GM12801 (cell line): Measurements from ENCODE around the gene CACNA1C.

Experiments
- TF ChIP-seq, protein P1 (sequence below): IDR thresholded peaks from one replicate; pipeline ENCODE4 v1.5.1; 2011; ENCODE audit warnings: control low read depth; ENCODE audit not compliant: insufficient read length; ENCODE audit errors: extremely low read depth

The CACNA1C gene

GRCh38 chr12:2259369-2259768 lies 206.6 kb downstream of the CACNA1C start:
- TF ChIP-seq, protein P1, sequence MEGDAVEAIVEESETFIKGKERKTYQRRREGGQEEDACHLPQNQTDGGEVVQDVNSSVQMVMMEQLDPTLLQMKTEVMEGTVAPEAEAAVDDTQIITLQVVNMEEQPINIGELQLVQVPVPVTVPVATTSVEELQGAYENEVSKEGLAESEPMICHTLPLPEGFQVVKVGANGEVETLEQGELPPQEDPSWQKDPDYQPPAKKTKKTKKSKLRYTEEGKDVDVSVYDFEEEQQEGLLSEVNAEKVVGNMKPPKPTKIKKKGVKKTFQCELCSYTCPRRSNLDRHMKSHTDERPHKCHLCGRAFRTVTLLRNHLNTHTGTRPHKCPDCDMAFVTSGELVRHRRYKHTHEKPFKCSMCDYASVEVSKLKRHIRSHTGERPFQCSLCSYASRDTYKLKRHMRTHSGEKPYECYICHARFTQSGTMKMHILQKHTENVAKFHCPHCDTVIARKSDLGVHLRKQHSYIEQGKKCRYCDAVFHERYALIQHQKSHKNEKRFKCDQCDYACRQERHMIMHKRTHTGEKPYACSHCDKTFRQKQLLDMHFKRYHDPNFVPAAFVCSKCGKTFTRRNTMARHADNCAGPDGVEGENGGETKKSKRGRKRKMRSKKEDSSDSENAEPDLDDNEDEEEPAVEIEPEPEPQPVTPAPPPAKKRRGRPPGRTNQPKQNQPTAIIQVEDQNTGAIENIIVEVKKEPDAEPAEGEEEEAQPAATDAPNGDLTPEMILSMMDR: no peak

DNA sequence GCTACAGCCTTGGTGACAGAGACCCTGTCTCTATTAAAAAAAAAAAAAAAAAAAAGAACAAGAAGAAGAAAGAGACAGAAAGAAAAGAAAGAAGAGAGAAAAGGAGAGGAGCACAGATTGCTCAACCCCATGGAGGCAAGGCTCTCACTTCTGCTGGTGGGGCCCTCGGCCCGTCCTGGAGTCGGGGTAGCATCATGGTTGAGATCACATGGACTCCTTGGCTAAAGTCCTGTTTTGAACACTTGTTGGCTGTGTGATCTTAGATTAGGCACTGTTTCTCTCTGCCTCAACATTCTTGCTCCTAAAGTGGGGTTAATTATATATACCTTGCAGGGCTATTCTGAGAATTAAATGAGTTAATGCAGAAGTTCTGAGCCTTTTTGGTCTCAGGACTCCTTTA lies 207.7 kb downstream of the CACNA1C start:
- TF ChIP-seq, protein P1: no peak

DNA sequence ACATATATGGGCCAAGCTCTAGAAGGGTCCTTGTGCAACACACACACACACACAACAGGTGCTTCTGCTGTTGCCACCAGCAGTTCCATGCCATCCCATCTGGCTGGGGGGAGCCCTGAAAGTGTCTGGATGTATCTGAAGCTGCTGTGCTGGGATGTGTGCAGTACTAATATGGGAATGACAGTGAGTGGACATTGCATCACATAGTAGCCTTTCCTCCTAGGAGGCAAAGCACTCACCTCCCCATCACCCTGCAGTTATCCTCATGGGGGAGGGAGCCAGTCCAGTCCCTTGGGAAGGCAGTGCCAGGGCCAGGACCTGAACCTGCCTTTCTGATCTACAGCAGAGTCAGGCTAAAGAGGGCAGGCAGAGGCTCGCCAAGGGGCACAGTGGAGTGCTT lies 208.9 kb downstream of the CACNA1C start:
- TF ChIP-seq, protein P1: no peak

- TF ChIP-seq, protein P1: no peak
Measured at GRCh38 chr12:2262449-2262848, 209.7 kb downstream of the CACNA1C start.

GRCh38 chr12:2263901-2264300 lies 211.1 kb downstream of the CACNA1C start:
- TF ChIP-seq, protein P1: no peak

DNA sequence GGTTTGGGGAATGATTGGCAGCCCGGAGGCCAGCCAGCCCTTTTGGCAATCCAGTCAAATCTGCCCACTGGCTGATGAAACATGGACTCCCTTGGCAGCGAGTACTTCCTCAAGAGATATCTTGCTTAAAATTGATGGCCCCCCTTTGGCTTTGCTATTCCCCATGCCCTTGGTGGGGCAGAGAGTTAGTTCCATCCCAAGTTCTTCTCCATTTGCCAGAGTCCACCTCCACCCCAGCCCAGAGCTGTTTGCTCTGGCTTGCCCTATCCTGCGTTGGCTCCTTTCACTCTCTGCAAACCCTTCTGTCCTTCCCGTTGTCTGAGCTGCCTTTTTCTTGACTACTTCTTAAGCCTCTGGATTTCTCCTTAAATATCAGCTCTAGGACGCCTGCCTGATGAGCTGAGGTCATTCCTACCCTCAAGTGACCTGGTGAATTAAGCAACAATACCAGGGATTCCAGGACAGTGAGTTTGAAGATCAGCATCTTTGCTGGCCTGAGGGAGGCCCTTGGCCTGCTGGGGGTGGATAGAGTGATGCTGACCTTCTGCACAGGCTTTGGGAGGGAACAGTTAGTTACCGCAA lies 212.0 kb downstream of the CACNA1C start:
- TF ChIP-seq, protein P1: no peak

GRCh38 chr12:2265461-2266167 lies 212.8 kb downstream of the CACNA1C start:
- TF ChIP-seq, protein P1: no peak
